ENCODE measurements around the gene MEX3D. TPM values are rescaled to one million over a fixed set of nuclear protein-coding genes. Genes with fewer than 3 reads are reported as not detected.

MEX3D gene
- total RNA-seq, 2 donors from 2014 or later, result 18.8 to 21.8 TPM

GRCh38 chr19:1613808-1614570, 45.9 kb upstream of the MEX3D start:
- Histone ChIP-seq H3K4me1 (no peaks in the 10 kb centered on the region), H3K36me3 (replicated peaks in 1 of 2; ENCODE audit: insufficient read depth in 1 of 2, low read depth in 2 of 2) (peaks cover 7 to 21% of the 10 kb centered on the region in 2 donors), H3K27ac (no peak overlapping the region), H3K4me3 (no peak overlapping the region), H3K9me3 (no peaks in the 10 kb centered on the region), H3K27me3 (no peaks in the 10 kb centered on the region)
- WGBS, 2 donors, result 90 to 95% methylated on average over 17 to 28 of the region's 32 CpGs
- ATAC-seq, result no peak
- intact Hi-C loops (cut with DNase I), result no loop called here
- TF ChIP-seq POLR2A (IDR thresholded peaks at IDR 0.05) (no peak), CTCF (IDR thresholded peaks at IDR 0.05) (no peak)
- no peak for DNase-seq

GRCh38 chr19:1613146-1613545, 45.0 kb upstream of the MEX3D start:
- no peak overlapping the region for H3K27ac ChIP-seq
- 79 to 80% methylated on average over 7 to 9 of the region's 9 CpGs for WGBS, 2 donors
- H3K4me3 ChIP-seq, result no peak overlapping the region
- no peak for TF ChIP-seq POLR2A (IDR thresholded peaks at IDR 0.05)
- no peak for TF ChIP-seq CTCF (IDR thresholded peaks at IDR 0.05)
- ATAC-seq (no peak), DNase-seq (no peak)
- intact Hi-C loops (cut with DNase I), result no loop called here
- H3K9me3 ChIP-seq, result no peaks in the 10 kb centered on the region
- peaks cover 7 to 21% of the 10 kb centered on the region in 2 donors for H3K36me3 ChIP-seq (replicated peaks in 1 of 2; ENCODE audit: insufficient read depth in 1 of 2, low read depth in 2 of 2)
- H3K4me1 ChIP-seq, result no peaks in the 10 kb centered on the region
- H3K27me3 ChIP-seq, result no peaks in the 10 kb centered on the region

GRCh38 chr19:1612114-1613086, 44.3 kb upstream of the MEX3D start:
- intact Hi-C loops (cut with DNase I), result no loop called here
- DNase-seq (no peak), ATAC-seq (no peak)
- no peaks in the 10 kb centered on the region for H3K27me3 ChIP-seq
- no peak overlapping the region for H3K27ac ChIP-seq
- no peaks in the 10 kb centered on the region for H3K9me3 ChIP-seq
- peaks cover 7 to 21% of the 10 kb centered on the region in 2 donors for H3K36me3 ChIP-seq (replicated peaks in 1 of 2; ENCODE audit: insufficient read depth in 1 of 2, low read depth in 2 of 2)
- no peak for TF ChIP-seq POLR2A (IDR thresholded peaks at IDR 0.05)
- no peak for TF ChIP-seq CTCF (IDR thresholded peaks at IDR 0.05)
- H3K4me3 ChIP-seq, result no peak overlapping the region
- 92 to 93% methylated on average over 17 to 39 of the region's 39 CpGs for WGBS, 2 donors
- H3K4me1 ChIP-seq, result no peaks in the 10 kb centered on the region

GRCh38 chr19:1611353-1611752, 43.2 kb upstream of the MEX3D start:
- H3K27me3 ChIP-seq, result no peaks in the 10 kb centered on the region
- ATAC-seq (no peak), DNase-seq (no peak)
- no peaks in the 10 kb centered on the region for H3K9me3 ChIP-seq
- intact Hi-C loops (cut with DNase I), result no loop called here
- H3K4me1 ChIP-seq, result peaks cover 3% of the 10 kb centered on the region
- no peak for TF ChIP-seq POLR2A (IDR thresholded peaks at IDR 0.05)
- TF ChIP-seq CTCF (IDR thresholded peaks at IDR 0.05), result no peak
- H3K4me3 ChIP-seq, result no peak overlapping the region
- peaks cover 7 to 21% of the 10 kb centered on the region in 2 donors for H3K36me3 ChIP-seq (replicated peaks in 1 of 2; ENCODE audit: insufficient read depth in 1 of 2, low read depth in 2 of 2)
- 92 to 94% methylated on average over 7 to 15 of the region's 15 CpGs for WGBS, 2 donors
- no peak overlapping the region for H3K27ac ChIP-seq

All from body of pancreas (tissue), 4 donors.